Measurements from ENCODE around the gene SIGLEC9. TPM values are rescaled to one million over a fixed set of nuclear protein-coding genes. Genes with fewer than 3 reads are reported as not detected.

The SIGLEC9 gene
- polyA plus RNA-seq, 4 donors: 0.81 to 3.4 (median 1.0) TPM

- no peak for DNase-seq
- Histone ChIP-seq H3K4me3 (ENCODE audit: low read depth in 1 of 3, low read length in 3 of 3) (no peak overlapping the region), H3K27ac (ENCODE audit: low read depth in 1 of 3, low read length in 2 of 3) (no peak overlapping the region), H3K4me1 (ENCODE audit: control insufficient read depth in 3 of 3, insufficient read depth in 2 of 3, low read depth in 1 of 3, low read length in 2 of 3) (no peaks in the 10 kb centered on the region), H3K36me3 (ENCODE audit: control insufficient read depth in 3 of 3, insufficient read depth in 2 of 3, low read depth in 1 of 3, low read length in 3 of 3) (no peaks in the 10 kb centered on the region), H3K27me3 (ENCODE audit: control insufficient read depth in 3 of 3, insufficient read depth in 3 of 3, low read length in 3 of 3) (no peaks in the 10 kb centered on the region), H3K9me3 (ENCODE audit: control insufficient read depth in 2 of 2, insufficient read depth in 1 of 2, low read depth in 1 of 2, low read length in 1 of 2) (no peaks in the 10 kb centered on the region)
- WGBS, 3 donors: 33 to 54% (median 47%) methylated on average over 1 of the region's 1 CpG
- FAIRE-seq: no peak
Observed at GRCh38 chr19:51179256-51179655, 54.5 kb downstream of the SIGLEC9 start.

Other genes starting within 250 kb of the SIGLEC9 start
- not detected for gene KLK4, start 213.5 kb upstream of the SIGLEC9 start, polyA plus RNA-seq
- under 1 TPM in 1 of 4 donors, not detected in 3; 0.10 TPM for gene KLK5, start 171.9 kb upstream of the SIGLEC9 start, polyA plus RNA-seq
- gene KLK6, start 155.3 kb upstream of the SIGLEC9 start, polyA plus RNA-seq: under 1 TPM in 2 of 4 donors, not detected in 2; 0.03 to 0.07 TPM
- gene KLK7, start 141.0 kb upstream of the SIGLEC9 start, polyA plus RNA-seq: under 1 TPM in 1 of 4 donors, not detected in 3; 0.07 TPM
- gene KLK8, start 123.3 kb upstream of the SIGLEC9 start, polyA plus RNA-seq: under 1 TPM in 1 of 4 donors, not detected in 3; 0.12 TPM
- gene KLK10, start 105.2 kb upstream of the SIGLEC9 start, polyA plus RNA-seq: 1 to 10 TPM in 1 of 4 donors, under 1 TPM in 2, not detected in 1; 0.10 to 1.7 (median 0.81) TPM
- gene KLK11, start 98.3 kb upstream of the SIGLEC9 start, polyA plus RNA-seq: 1 to 10 TPM in 2 of 4 donors, under 1 TPM in 2; 0.67 to 1.4 (median 0.90) TPM
- gene KLK12, start 89.9 kb upstream of the SIGLEC9 start, polyA plus RNA-seq: 10 to 100 TPM in 1 of 4 donors, 1 to 10 TPM in 2, not detected in 1; 1.4 to 10.6 (median 2.7) TPM
- 1 to 10 TPM in 3 of 4 donors, under 1 TPM in 1; 0.13 to 5.9 (median 2.5) TPM for gene KLK13, start 59.8 kb upstream of the SIGLEC9 start, polyA plus RNA-seq
- gene KLK14, start 42.0 kb upstream of the SIGLEC9 start, polyA plus RNA-seq: under 1 TPM in 2 of 4 donors, not detected in 2; 0.07 to 0.22 TPM
- 1 to 10 TPM; 1.3 to 4.0 (median 2.3) TPM for gene CTU1, start 16.5 kb upstream of the SIGLEC9 start, polyA plus RNA-seq
- gene SIGLEC7, start 17.4 kb downstream of the SIGLEC9 start, polyA plus RNA-seq: 1 to 10 TPM in 3 of 4 donors, under 1 TPM in 1; 0.45 to 1.9 (median 1.3) TPM
- gene CD33, start 100.2 kb downstream of the SIGLEC9 start, polyA plus RNA-seq: 1 to 10 TPM in 3 of 4 donors, under 1 TPM in 1; 0.67 to 5.2 (median 4.5) TPM
- not detected for gene SIGLECL1, start 126.2 kb downstream of the SIGLEC9 start, polyA plus RNA-seq
- 1 to 10 TPM in 2 of 4 donors, not detected in 2; 1.1 to 1.3 TPM for gene IGLON5, start 186.7 kb downstream of the SIGLEC9 start, polyA plus RNA-seq
- gene VSIG10L, start 217.2 kb downstream of the SIGLEC9 start, polyA plus RNA-seq: 1 to 10 TPM; 1.4 to 6.0 (median 2.4) TPM
- 100 to 1,000 TPM; 178 to 412 (median 249) TPM for gene ETFB, start 241.5 kb downstream of the SIGLEC9 start, polyA plus RNA-seq
- 1 to 10 TPM in 2 of 4 donors, under 1 TPM in 1, not detected in 1; 0.25 to 4.1 (median 2.0) TPM for gene CLDND2, start 244.1 kb downstream of the SIGLEC9 start, polyA plus RNA-seq
- gene NKG7, start 247.7 kb downstream of the SIGLEC9 start, polyA plus RNA-seq: 1 to 10 TPM; 3.6 to 6.7 (median 5.5) TPM

Data from small intestine (tissue), 7 donors.